BJ (cell line): Measurements from ENCODE around the gene MREG. TPM values are rescaled to one million over a fixed set of nuclear protein-coding genes. Genes with fewer than 3 reads are reported as not detected.

Experiments used
- CTCF ChIA-PET: fragments of 350-600 bp; formaldehyde crosslinking; extraction: SDS; loops from one replicate; lab custom pipeline; 2021; ENCODE audit warnings: antibody characterized with exemption, inconsistent platforms; lab: Yijun Ruan, JAX
- POLR2A ChIA-PET: fragments of 300-600 bp; sonication (Branson Sonifier 250); formaldehyde crosslinking; extraction: SDS; loops from one replicate; lab custom pipeline; 2021; ENCODE audit warnings: antibody characterized with exemption; lab: Charles Lee
- DNase-seq: peaks from one replicate; pipeline ENCODE4 v3.0.0-alpha.2; 2011; ENCODE audit warnings: low read depth
- H3K27me3 ChIP-seq: 2 replicates; pipeline ENCODE4 v1.6.0; 2011; ENCODE audit warnings: low read length; ENCODE audit not compliant: control insufficient read depth, insufficient read depth
- H3K36me3 ChIP-seq: 2 replicates; pipeline ENCODE4 v1.5.1; 2011; ENCODE audit warnings: low read length; ENCODE audit not compliant: control insufficient read depth, insufficient read depth
- H3K4me3 ChIP-seq: 2 replicates; pipeline ENCODE4 v1.5.1; 2011; ENCODE audit warnings: low read depth, mild to moderate bottlenecking, control low read depth, low read length
- polyA minus RNA-seq: library from RNA; depleted of rRNA, polyadenylated mRNA; stranded (reverse); fragments of >200 nt; gene quantifications from 2 replicates; pipeline ENCODE4 v1.2.3, GENCODE V29; 2011; rRNA and poly(A)+ RNA removed
- polyA plus RNA-seq: library from polyadenylated mRNA; depleted of rRNA; stranded (reverse); fragments of >200 nt; gene quantifications from 2 replicates; pipeline ENCODE4 v1.2.3, GENCODE V29; 2011; rRNA removed
- TF ChIP-seq, protein P1 (sequence below): IDR thresholded peaks from 2 replicates; pipeline ENCODE4 v1.5.1; 2011; ENCODE audit warnings: low read depth, mild to moderate bottlenecking, control low read depth, inconsistent platforms, low read length, moderate library complexity; ENCODE audit not compliant: insufficient read depth

The MREG gene, protein sequence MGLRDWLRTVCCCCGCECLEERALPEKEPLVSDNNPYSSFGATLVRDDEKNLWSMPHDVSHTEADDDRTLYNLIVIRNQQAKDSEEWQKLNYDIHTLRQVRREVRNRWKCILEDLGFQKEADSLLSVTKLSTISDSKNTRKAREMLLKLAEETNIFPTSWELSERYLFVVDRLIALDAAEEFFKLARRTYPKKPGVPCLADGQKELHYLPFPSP
- polyA plus RNA-seq = 1.1 and 1.7 TPM in 2 replicates
- polyA minus RNA-seq = 0.71 and 0.77 TPM in 2 replicates

DNA sequence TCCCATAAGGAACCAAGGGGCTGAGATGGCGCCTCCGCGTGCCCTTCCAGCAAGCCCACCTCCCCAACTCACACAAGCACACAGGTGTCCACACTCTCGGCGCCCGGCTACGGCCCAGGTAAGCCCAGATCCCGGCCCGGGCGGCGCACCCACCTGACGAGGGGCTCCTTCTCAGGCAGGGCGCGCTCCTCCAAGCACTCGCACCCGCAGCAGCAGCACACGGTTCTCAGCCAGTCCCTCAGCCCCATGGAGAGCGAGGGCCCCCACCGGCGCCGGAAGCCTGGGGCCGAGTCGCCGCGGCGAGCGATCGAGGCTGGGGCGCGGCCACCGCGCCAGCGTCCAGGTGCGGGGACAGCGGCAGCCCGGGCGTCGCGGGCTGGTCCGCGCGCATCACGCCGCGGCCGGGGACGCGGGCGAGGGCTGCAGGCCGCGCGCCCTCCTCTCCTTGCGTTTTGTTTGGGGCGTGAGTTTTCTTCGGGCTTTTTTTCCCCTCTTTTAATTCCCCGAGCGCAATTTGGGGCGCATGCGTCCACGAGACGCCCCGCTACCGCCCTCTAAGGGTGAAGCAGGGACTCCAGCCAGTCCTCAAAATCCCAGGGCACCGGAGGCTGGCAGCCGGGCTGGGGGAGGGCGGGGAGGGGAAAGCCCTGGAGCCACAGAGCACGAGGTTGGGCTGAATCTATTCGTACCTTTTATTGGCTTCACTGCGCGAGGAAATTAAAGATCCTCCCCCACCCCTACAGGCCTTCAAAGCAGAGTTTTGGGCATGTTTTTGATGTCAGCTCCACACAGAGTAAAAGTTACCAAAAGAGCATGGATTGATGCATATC, at the start of gene MREG:
Gene MREG, minus strand, starts transcription at position 472 of the 830 bp plus-strand sequence. Its CDS starts 224 bp downstream, at position 248.
- no peak for DNase-seq
- TF ChIP-seq, protein P1, sequence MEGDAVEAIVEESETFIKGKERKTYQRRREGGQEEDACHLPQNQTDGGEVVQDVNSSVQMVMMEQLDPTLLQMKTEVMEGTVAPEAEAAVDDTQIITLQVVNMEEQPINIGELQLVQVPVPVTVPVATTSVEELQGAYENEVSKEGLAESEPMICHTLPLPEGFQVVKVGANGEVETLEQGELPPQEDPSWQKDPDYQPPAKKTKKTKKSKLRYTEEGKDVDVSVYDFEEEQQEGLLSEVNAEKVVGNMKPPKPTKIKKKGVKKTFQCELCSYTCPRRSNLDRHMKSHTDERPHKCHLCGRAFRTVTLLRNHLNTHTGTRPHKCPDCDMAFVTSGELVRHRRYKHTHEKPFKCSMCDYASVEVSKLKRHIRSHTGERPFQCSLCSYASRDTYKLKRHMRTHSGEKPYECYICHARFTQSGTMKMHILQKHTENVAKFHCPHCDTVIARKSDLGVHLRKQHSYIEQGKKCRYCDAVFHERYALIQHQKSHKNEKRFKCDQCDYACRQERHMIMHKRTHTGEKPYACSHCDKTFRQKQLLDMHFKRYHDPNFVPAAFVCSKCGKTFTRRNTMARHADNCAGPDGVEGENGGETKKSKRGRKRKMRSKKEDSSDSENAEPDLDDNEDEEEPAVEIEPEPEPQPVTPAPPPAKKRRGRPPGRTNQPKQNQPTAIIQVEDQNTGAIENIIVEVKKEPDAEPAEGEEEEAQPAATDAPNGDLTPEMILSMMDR = peak; percentile 93
- H3K4me3 ChIP-seq = peak within 1 kb of the TSS; percentile 73
- POLR2A ChIA-PET = no interaction called here
- no peaks in the 10 kb centered on the region for H3K36me3 ChIP-seq
- H3K27me3 ChIP-seq = no peaks in the 10 kb centered on the region
- CTCF ChIA-PET = interaction anchor here (0.7 to 3.6 kb wide), 11 partner anchors 9 to 62 kb away, joined by 3 to 25 read pairs (median 4); no protein-coding TSS in a partner anchor

DNA sequence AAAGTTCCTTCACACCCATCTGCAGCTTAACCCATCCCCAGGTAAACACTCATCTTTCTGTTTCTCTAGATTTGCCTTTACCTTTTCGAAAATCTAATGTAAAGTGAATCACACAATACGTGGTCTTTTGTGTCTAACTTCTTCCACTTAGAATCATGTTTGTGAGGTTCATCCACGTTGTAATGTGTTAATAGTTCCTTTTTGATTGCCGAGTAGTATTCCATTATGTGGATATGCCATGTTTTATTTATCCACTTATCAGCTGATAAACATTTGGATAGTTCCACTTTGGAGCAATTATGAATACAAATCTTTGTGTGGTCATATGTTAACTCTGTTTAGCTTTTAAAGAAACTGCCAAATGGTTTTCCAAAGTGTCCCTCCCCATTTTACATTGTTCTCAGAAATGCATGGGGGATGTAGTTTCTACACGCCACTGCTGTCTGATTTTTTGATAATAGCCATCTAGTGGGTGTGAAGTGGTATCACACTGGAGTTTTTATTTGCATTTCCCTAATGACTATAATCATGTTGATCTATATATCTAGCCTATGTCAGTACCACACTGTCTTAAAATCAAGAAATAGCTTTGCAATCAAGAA, 46.0 kb upstream of the MREG start:
- TF ChIP-seq, protein P1 = no peak
- Histone ChIP-seq H3K36me3 (no peaks in the 10 kb centered on the region), H3K4me3 (no peak overlapping the region), H3K27me3 (no peaks in the 10 kb centered on the region)
- no peak for DNase-seq
- POLR2A ChIA-PET = no interaction called here
- CTCF ChIA-PET = interaction anchor here (1.2 to 1.4 kb wide), 2 partner anchors 15 to 19 kb away, joined by 3 read pairs; no protein-coding TSS in a partner anchor

DNA sequence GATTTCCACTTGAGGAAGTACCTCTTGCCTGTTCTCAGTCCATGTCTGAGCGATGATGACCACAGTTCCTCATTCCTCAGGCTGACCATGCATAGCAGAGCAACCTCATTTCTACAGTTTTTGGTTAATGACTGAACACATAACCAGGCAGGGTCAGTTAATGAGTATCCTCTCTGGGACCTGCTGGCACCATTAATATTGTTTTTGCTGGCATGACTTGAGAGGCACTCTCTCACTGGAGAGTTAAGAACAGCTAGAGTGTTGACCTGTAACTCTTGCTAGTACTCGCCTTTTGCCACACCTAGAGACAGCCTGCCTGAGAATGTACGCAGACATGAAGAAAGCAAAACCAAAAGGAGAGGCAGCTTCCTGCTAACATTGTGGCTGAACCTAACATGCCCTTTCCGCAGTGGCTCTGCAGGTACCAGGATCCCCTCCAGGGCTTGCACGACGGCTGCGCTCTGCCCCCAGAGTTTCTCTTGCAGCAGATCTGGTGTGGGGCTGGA, 44.4 kb upstream of the MREG start:
- TF ChIP-seq, protein P1 = no peak
- peak; percentile 51 for DNase-seq
- ChIA-PET POLR2A (no interaction called here), CTCF (interaction anchor here (1.1 to 1.6 kb wide), 5 partner anchors 16 to 108 kb away, joined by 3 to 5 read pairs (median 4); no protein-coding TSS in a partner anchor)
- Histone ChIP-seq H3K27me3 (no peaks in the 10 kb centered on the region), H3K36me3 (no peaks in the 10 kb centered on the region), H3K4me3 (no peak overlapping the region)

DNA sequence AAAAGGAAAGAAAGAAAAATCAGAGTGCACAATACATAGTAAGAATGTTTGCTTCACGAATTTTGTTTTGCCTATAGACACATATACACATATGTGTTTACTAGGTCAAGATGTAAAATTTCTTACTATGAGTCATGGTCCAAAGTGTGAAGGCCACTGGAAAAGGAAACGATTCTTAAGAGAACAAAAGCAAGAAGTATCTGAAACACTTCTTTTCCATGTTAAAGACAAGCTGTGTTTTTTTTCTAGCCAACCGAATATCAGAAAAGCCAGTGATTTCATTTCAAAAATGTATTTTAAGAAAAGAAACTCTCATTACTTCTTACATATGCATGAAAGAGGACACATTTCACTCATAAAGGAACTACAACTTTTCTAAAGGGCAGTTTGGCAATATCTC, 43.4 kb upstream of the MREG start:
- ChIA-PET CTCF (interaction anchor here (1.6 kb wide), 1 partner anchor 23 kb away, joined by 4 read pairs; no protein-coding TSS in a partner anchor), POLR2A (no interaction called here)
- no peaks in the 10 kb centered on the region for H3K36me3 ChIP-seq
- TF ChIP-seq, protein P1 = no peak
- H3K4me3 ChIP-seq = no peak overlapping the region
- no peak for DNase-seq
- H3K27me3 ChIP-seq = no peaks in the 10 kb centered on the region
